Peyer's patch (tissue), 4 donors: ENCODE results near the gene ST3GAL4. TPM values are rescaled to one million over a fixed set of nuclear protein-coding genes. Genes with fewer than 3 reads are reported as not detected.
"Not testable (repeated sequence)": the region's sequence is repeated elsewhere in the genome, so short reads cannot be mapped to it uniquely, and the experiment has no call there.

ENCODE experiments used
- DNase-seq, 3 donors: peaks; one replicate each; pipeline ENCODE4 v3.0.0-alpha.2; 2017 to 2019
- H3K27ac ChIP-seq, 4 donors: fragments of 200-600 bp; sonication (generic); one replicate each; pipeline ENCODE4 v1.5.1; 2016 to 2019
- H3K27me3 ChIP-seq, 2 donors: fragments of 200-600 bp; sonication (generic); one replicate each; pipeline ENCODE4 v1.5.1; 2019
- H3K36me3 ChIP-seq, 3 donors: fragments of 200-600 bp; sonication (generic); one replicate each; pipeline ENCODE4 v1.5.1; 2016 to 2019
- H3K4me1 ChIP-seq, 4 donors: fragments of 200-600 bp; sonication (generic); one replicate each; pipeline ENCODE4 v1.5.1; 2016 to 2019
- H3K4me3 ChIP-seq, 4 donors: fragments of 200-600 bp; sonication (generic); 1 replicate in 3 of 4; 2 replicates in 1 of 4; pipeline ENCODE4 v1.5.1; 2016 to 2019; ENCODE audit warnings: mild to moderate bottlenecking in 1 of 4
- H3K9me3 ChIP-seq, 4 donors: fragments of 200-600 bp; sonication (generic); one replicate each; pipeline ENCODE4 v1.5.1; 2016 to 2019; ENCODE audit warnings: mild to moderate bottlenecking in 1 of 4
- CTCF ChIP-seq, 6 experiments: fragments of 450-650 bp in 4 of 6; fragments of 200-600 bp in 2 of 6; sonication (generic) in 1 of 6; IDR thresholded peaks; one replicate each; pipeline ENCODE4 v1.5.1; 2017 to 2019; ENCODE audit warnings: antibody characterized with exemption in 6 of 6, mild to moderate bottlenecking in 3 of 6, moderate library complexity in 1 of 6
- POLR2A ChIP-seq, 2 donors: fragments of 450-650 bp; IDR thresholded peaks; one replicate each; pipeline ENCODE4 v1.5.1; 2017; ENCODE audit warnings: antibody characterized with exemption in 2 of 2, mild to moderate bottlenecking in 2 of 2, moderate library complexity in 2 of 2
- total RNA-seq, 4 donors: library from RNA; depleted of rRNA; stranded (reverse); fragments of >200 nt; gene quantifications; one replicate each; pipeline ENCODE4 v1.1.0, GENCODE V29; 2016

The ST3GAL4 gene
- total RNA-seq, 4 donors from 2014 or later, result 1.1 to 14.0 (median 8.6) TPM

GRCh38 chr11:126375726-126376125, 20.2 kb downstream of the ST3GAL4 start:
- H3K4me1 ChIP-seq, result no peaks in the 10 kb centered on the region

GRCh38 chr11:126378763-126379162, 23.3 kb downstream of the ST3GAL4 start:
- H3K27me3 ChIP-seq, result no peaks in the 10 kb centered on the region
- no peak for TF ChIP-seq POLR2A (IDR thresholded peaks at IDR 0.05)
- no peak for DNase-seq
- H3K27ac ChIP-seq, result no peak overlapping the region
- H3K4me1 ChIP-seq, result no peaks in the 10 kb centered on the region
- H3K4me3 ChIP-seq, result no peak overlapping the region
- H3K36me3 ChIP-seq, result no peaks in the 10 kb centered on the region
- no peaks in the 10 kb centered on the region for H3K9me3 ChIP-seq

More at GRCh38 chr11:126375726-126376125, 20.2 kb downstream of the ST3GAL4 start:
- Histone ChIP-seq H3K36me3 (no peaks in the 10 kb centered on the region), H3K27me3 (no peaks in the 10 kb centered on the region), H3K4me3 (no peak overlapping the region), H3K27ac (no peak overlapping the region), H3K9me3 (no peaks in the 10 kb centered on the region)
- no peak for DNase-seq
- no peak for TF ChIP-seq POLR2A (IDR thresholded peaks at IDR 0.05)
- TF ChIP-seq CTCF (IDR thresholded peaks at IDR 0.05), result no peak

GRCh38 chr11:126380909-126381308, 25.4 kb downstream of the ST3GAL4 start:
- no peaks in the 10 kb centered on the region for H3K36me3 ChIP-seq
- H3K27ac ChIP-seq, result no peak overlapping the region
- no peak overlapping the region for H3K4me3 ChIP-seq
- TF ChIP-seq CTCF (IDR thresholded peaks at IDR 0.05) (no peak), POLR2A (IDR thresholded peaks at IDR 0.05) (no peak)
- H3K27me3 ChIP-seq, result no peaks in the 10 kb centered on the region
- DNase-seq, result no peak
- H3K9me3 ChIP-seq, result no peaks in the 10 kb centered on the region
- no peaks in the 10 kb centered on the region for H3K4me1 ChIP-seq

GRCh38 chr11:126381960-126382359, 26.5 kb downstream of the ST3GAL4 start:
- DNase-seq, H3K36me3 ChIP-seq, H3K4me1 ChIP-seq, H3K27me3 ChIP-seq, H3K27ac ChIP-seq, H3K9me3 ChIP-seq, H3K4me3 ChIP-seq: not testable (repeated sequence)

GRCh38 chr11:126382641-126383040, 27.2 kb downstream of the ST3GAL4 start:
- not testable (repeated sequence) for H3K4me3 ChIP-seq, DNase-seq, H3K4me1 ChIP-seq, H3K27ac ChIP-seq, H3K36me3 ChIP-seq, H3K9me3 ChIP-seq, H3K27me3 ChIP-seq

GRCh38 chr11:126383339-126384335, 28.2 kb downstream of the ST3GAL4 start:
- Histone ChIP-seq H3K9me3 (no peaks in the 10 kb centered on the region), H3K27ac (no peak overlapping the region), H3K4me3 (no peak overlapping the region), H3K27me3 (no peaks in the 10 kb centered on the region), H3K36me3 (no peaks in the 10 kb centered on the region), H3K4me1 (no peaks in the 10 kb centered on the region)
- TF ChIP-seq POLR2A (IDR thresholded peaks at IDR 0.05) (no peak), CTCF (IDR thresholded peaks at IDR 0.05) (no peak)
- no peak for DNase-seq

- TF ChIP-seq CTCF (IDR thresholded peaks at IDR 0.05) (no peak), POLR2A (IDR thresholded peaks at IDR 0.05) (no peak)
- H3K27ac ChIP-seq, result no peak overlapping the region
- H3K36me3 ChIP-seq, result no peaks in the 10 kb centered on the region
- no peak overlapping the region for H3K4me3 ChIP-seq
- H3K27me3 ChIP-seq, result no peaks in the 10 kb centered on the region
- no peak for DNase-seq
- H3K9me3 ChIP-seq, result no peaks in the 10 kb centered on the region
- no peaks in the 10 kb centered on the region for H3K4me1 ChIP-seq
Observed at GRCh38 chr11:126384449-126385070, 29.1 kb downstream of the ST3GAL4 start.
